H1 (cell line): ENCODE measurements around the gene MITF. TPM values are rescaled to one million over a fixed set of nuclear protein-coding genes. Genes with fewer than 3 reads are reported as not detected.

Experiments
- CTCF ChIA-PET: fragments of 300-600 bp; sonication (Branson Sonifier 250); formaldehyde crosslinking; loops from one replicate; lab custom pipeline; 2021; ENCODE audit not compliant: partially characterized antibody; lab: Charles Lee
- POLR2A ChIA-PET: fragments of 300-600 bp; sonication (Branson Sonifier 250); formaldehyde crosslinking; loops from one replicate; lab custom pipeline; 2021; ENCODE audit warnings: inconsistent platforms; ENCODE audit not compliant: partially characterized antibody; lab: Charles Lee
- DNase-seq, 2 experiments: peaks; one replicate each; pipeline versions ENCODE4 v3.0.0 to v3.0.0-alpha.2; 2010 to 2022; ENCODE audit warnings: low spot score in 2 of 2, low read depth in 1 of 2, mixed read lengths in 1 of 2
- FAIRE-seq: peaks from 2 replicates; lab custom pipeline; 2011; peaks lifted over from hg19 to GRCh38; lab: Jason Lieb, UNC
- H2AFZ ChIP-seq: 2 replicates; pipeline ENCODE4 v1.8.1; 2012; ENCODE audit warnings: low read length, inconsistent platforms
- H2AK5ac ChIP-seq: 2 replicates; pipeline ENCODE4 v1.6.1; 2013; ENCODE audit warnings: low read depth, low read length
- H2BK120ac ChIP-seq: replicated peaks from 2 replicates; pipeline ENCODE3; 2013; ENCODE audit warnings: low read depth, low read length, inconsistent platforms
- H2BK12ac ChIP-seq: 2 replicates; pipeline ENCODE4 v1.6.1; 2013; ENCODE audit warnings: low read depth, low read length
- H2BK15ac ChIP-seq: 2 replicates; pipeline ENCODE4 v1.6.1; 2013; ENCODE audit warnings: low read length
- H2BK20ac ChIP-seq: 2 replicates; pipeline ENCODE4 v1.6.1; 2013; ENCODE audit warnings: low read length
- H2BK5ac ChIP-seq: 2 replicates; pipeline ENCODE4 v1.6.1; 2013; ENCODE audit warnings: low read depth, low read length
- H3K14ac ChIP-seq: 2 replicates; pipeline ENCODE4 v1.6.1; 2013; ENCODE audit warnings: inconsistent platforms; ENCODE audit not compliant: insufficient read length
- H3K18ac ChIP-seq: 2 replicates; pipeline ENCODE4 v1.6.1; 2013; ENCODE audit warnings: low read length; ENCODE audit errors: extremely low read depth
- H3K23ac ChIP-seq: 2 replicates; pipeline ENCODE4 v1.6.1; 2013; ENCODE audit warnings: inconsistent platforms; ENCODE audit not compliant: insufficient read length
- H3K23me2 ChIP-seq: 2 replicates; pipeline ENCODE4 v1.6.1; 2013; ENCODE audit warnings: low read depth, low read length
- H3K27ac ChIP-seq: 2 replicates; pipeline ENCODE4 v1.6.1; 2011; ENCODE audit warnings: low read depth, low read length, inconsistent platforms
- H3K27me3 ChIP-seq, 4 experiments: replicated peaks in 1 of 4; 1 replicate in 1 of 4; 2 replicates in 3 of 4; pipeline versions ENCODE4 v1.6.1 to v1.8.1; 2011 to 2013; ENCODE audit warnings: low read length in 3 of 4, mild to moderate bottlenecking in 3 of 4, inconsistent platforms in 2 of 4, mixed read lengths in 2 of 4, moderate library complexity in 1 of 4; ENCODE audit not compliant: control insufficient read depth in 3 of 4, insufficient read depth in 3 of 4; ENCODE audit errors: extremely low read depth in 1 of 4
- H3K36me3 ChIP-seq, 4 experiments: 2 replicates each; pipeline versions ENCODE4 v1.6.1 to v1.8.1; 2011 to 2013; ENCODE audit warnings: mild to moderate bottlenecking in 4 of 4, low read length in 3 of 4, moderate library complexity in 2 of 4, control low read depth in 1 of 4, inconsistent platforms in 1 of 4; ENCODE audit not compliant: insufficient read depth in 4 of 4, control insufficient read depth in 2 of 4
- H3K4ac ChIP-seq: replicated peaks from 2 replicates; pipeline ENCODE3; 2013; ENCODE audit warnings: low read length, low read depth, mixed read lengths, inconsistent platforms; ENCODE audit not compliant: insufficient read length
- H3K4me1 ChIP-seq, 4 experiments: replicated peaks in 1 of 4; 1 replicate in 1 of 4; 2 replicates in 3 of 4; pipeline versions ENCODE4 v1.6.1 to v1.8.1; 2011 to 2013; ENCODE audit warnings: low read length in 3 of 4, inconsistent platforms in 2 of 4, mixed read lengths in 1 of 4; ENCODE audit not compliant: insufficient read depth in 4 of 4, control insufficient read depth in 3 of 4
- H3K4me2 ChIP-seq, 2 experiments: 2 replicates each; pipeline versions ENCODE4 v1.6.1 to v1.8.1; 2011 to 2013; ENCODE audit warnings: low read depth in 2 of 2, low read length in 2 of 2, control low read depth in 1 of 2, inconsistent platforms in 1 of 2, mild to moderate bottlenecking in 1 of 2; ENCODE audit not compliant: insufficient read depth in 1 of 2
- H3K4me3 ChIP-seq, 4 experiments: fragments of 200-600, 300-600 bp in 1 of 4; sonication (generic), shearing (Covaris generic), sonication (Bioruptor Twin) in 1 of 4; 2 replicates each; pipeline versions ENCODE4 v1.5.1 to v1.8.1; 2011 to 2016; ENCODE audit warnings: low read length in 4 of 4, low read depth in 3 of 4, control low read depth in 2 of 4, inconsistent platforms in 2 of 4, mild to moderate bottlenecking in 2 of 4, mixed read lengths in 1 of 4, moderate library complexity in 1 of 4; ENCODE audit not compliant: insufficient read depth in 2 of 4; ENCODE audit errors: extremely low read depth in 1 of 4
- H3K56ac ChIP-seq: replicated peaks from 2 replicates; pipeline ENCODE3; 2013; ENCODE audit warnings: low read depth, mild to moderate bottlenecking, mixed read lengths, low read length, inconsistent platforms; ENCODE audit not compliant: insufficient read length
- H3K79me1 ChIP-seq: 2 replicates; pipeline ENCODE4 v1.6.1; 2013; ENCODE audit warnings: low read depth, low read length, control low read depth
- H3K79me2 ChIP-seq, 2 experiments: 2 replicates each; pipeline versions ENCODE4 v1.6.1 to v1.8.1; 2012 to 2013; ENCODE audit warnings: low read length in 2 of 2, mild to moderate bottlenecking in 2 of 2, inconsistent platforms in 1 of 2; ENCODE audit not compliant: insufficient read depth in 2 of 2, control insufficient read depth in 1 of 2
- H3K9ac ChIP-seq, 4 experiments: replicated peaks in 1 of 4; 1 replicate in 1 of 4; 2 replicates in 3 of 4; pipeline versions ENCODE4 v1.6.1 to v1.8.1; 2011 to 2013; ENCODE audit warnings: low read depth in 3 of 4, low read length in 3 of 4, control low read depth in 2 of 4, mild to moderate bottlenecking in 2 of 4, moderate library complexity in 2 of 4, inconsistent platforms in 1 of 4; ENCODE audit errors: extremely low read depth in 1 of 4
- H3K9me3 ChIP-seq, 2 experiments: 2 replicates each; pipeline versions ENCODE4 v1.6.1 to v1.8.1; 2012 to 2013; ENCODE audit warnings: mild to moderate bottlenecking in 2 of 2, moderate library complexity in 2 of 2, control low read depth in 1 of 2, inconsistent platforms in 1 of 2, low read depth in 1 of 2, low read length in 1 of 2, mixed read lengths in 1 of 2; ENCODE audit not compliant: insufficient read depth in 2 of 2
- H4K20me1 ChIP-seq, 2 experiments: replicated peaks in 1 of 2; 2 replicates each; pipeline versions ENCODE3 to v1.8.1; 2011 to 2013; ENCODE audit warnings: inconsistent platforms in 2 of 2, low read length in 2 of 2, mild to moderate bottlenecking in 1 of 2; ENCODE audit not compliant: insufficient read depth in 2 of 2, control insufficient read depth in 1 of 2
- H4K5ac ChIP-seq: 2 replicates; pipeline ENCODE4 v1.6.1; 2013; ENCODE audit warnings: low read length, low read depth, mixed read lengths, inconsistent platforms; ENCODE audit not compliant: insufficient read length
- H4K8ac ChIP-seq: 2 replicates; pipeline ENCODE4 v1.8.0; 2013; ENCODE audit warnings: mild to moderate bottlenecking, moderate library complexity, low read length, inconsistent platforms; ENCODE audit not compliant: insufficient read depth; ENCODE audit errors: extremely low read depth
- H4K91ac ChIP-seq: replicated peaks from 2 replicates; pipeline ENCODE3; 2013; ENCODE audit warnings: low read length, mixed read lengths, inconsistent platforms; ENCODE audit not compliant: insufficient read length
- ASH2L ChIP-seq: fragments of 200-600, 300-600 bp; sonication (generic); IDR thresholded peaks from one replicate; pipeline ENCODE4 v1.7.1; 2017; ENCODE audit warnings: low read length
- POLR2A ChIP-seq, 2 experiments: IDR thresholded peaks; 1 replicate in 1 of 2; 2 replicates in 1 of 2; pipeline ENCODE4 v1.6.1; 2011; ENCODE audit warnings: low read depth in 2 of 2, low read length in 2 of 2, mild to moderate bottlenecking in 2 of 2; ENCODE audit errors: control extremely low read depth in 1 of 2
- WGBS, 2 experiments: shearing (Covaris generic) in 1 of 2; methylation state at CpG; one replicate each; pipeline versions ENCODE4 v1.1.6 to v1.1.7; 2013 to 2015; ENCODE audit warnings: low lambda C conversion rate in 2 of 2, mixed read lengths in 2 of 2, inconsistent platforms in 1 of 2, low coverage in 1 of 2, missing lambda C conversion rate in 1 of 2; ENCODE audit not compliant: insufficient replicate concordance in 2 of 2, insufficient coverage in 1 of 2, insufficient read length in 1 of 2; ENCODE audit errors: extremely low coverage in 1 of 2, missing lambda C conversion rate in 1 of 2; 5-methylcytosine and 5-hydroxymethylcytosine counted together
- polyA plus RNA-seq, 7 experiments: library from polyadenylated mRNA; depleted of rRNA in 3 of 7; stranded (reverse) in 5 of 7; unstranded in 2 of 7; fragments of >200 nt in 5 of 7; fragments of 200-250 nt in 2 of 7; gene quantifications; 1 replicate in 5 of 7; 2 replicates in 1 of 7; 4 replicates in 1 of 7; pipeline versions ENCODE4 v1.2.1 to v1.2.3, GENCODE V29; 2011 to 2013; ENCODE audit warnings: missing spikeins in 2 of 7, mixed read lengths in 2 of 7
- total RNA-seq: library from RNA; stranded (reverse); fragmentation: NEBNext Ultra II Directional; extraction: Animal tissue kit (Norgen Biotek cat#: 25700); gene quantifications from 2 replicates; pipeline ENCODE4 v1.2.1, GENCODE V29; 2021

Gene MITF
- total and polyA plus RNA-seq, 2 of the 8 experiments (the other 6 are each of a cell fraction or from before 2014, with no cell fraction given): 0.53 to 1.4 TPM

DNA sequence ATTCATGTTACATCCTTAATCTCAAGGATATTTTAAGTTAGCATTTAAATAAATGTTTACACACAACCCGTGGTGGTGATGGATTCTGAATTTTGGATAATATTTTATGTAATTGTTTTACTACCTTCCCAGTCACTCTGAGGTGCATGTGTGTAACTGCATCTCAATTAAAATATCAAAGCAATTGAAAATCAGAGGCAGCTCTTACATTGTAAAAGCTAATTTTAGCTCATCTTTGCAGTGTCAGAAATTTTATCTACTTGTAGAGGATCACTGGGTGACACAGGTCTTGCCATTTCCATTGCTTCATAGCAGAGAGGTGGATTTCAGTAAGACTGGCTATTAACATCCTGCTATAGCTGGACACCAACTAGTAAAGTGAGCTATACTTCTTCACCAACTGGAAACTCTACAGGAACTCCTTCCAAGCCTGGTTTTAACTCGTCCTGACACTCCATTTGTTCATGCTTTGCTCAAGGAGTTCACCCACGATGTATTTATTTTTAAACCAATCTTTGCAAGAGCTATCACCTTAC is 19.6 kb upstream of the MITF start:
- Histone ChIP-seq H3K56ac (no peak overlapping the region), H3K23ac (no peak overlapping the region), H3K9ac (no peak overlapping the region), H3K4me1 (peaks cover 0 to 5% (median 2%) of the 10 kb centered on the region in 4 experiments; a peak in 3 of 7 replicates), H3K9me3 (no peaks in the 10 kb centered on the region), H2BK12ac (no peak overlapping the region), H2BK120ac (no peak overlapping the region), H2BK5ac (no peak overlapping the region), H3K36me3 (no peaks in the 10 kb centered on the region), H4K8ac (no peak overlapping the region), H3K79me2 (no peaks in the 10 kb centered on the region), H4K5ac (no peak overlapping the region), H4K91ac (no peak overlapping the region), H2BK15ac (no peak overlapping the region), H2AFZ (no peak overlapping the region), H3K18ac (no peak overlapping the region), H4K20me1 (no peaks in the 10 kb centered on the region), H3K27me3 (no peaks in the 10 kb centered on the region), H3K14ac (no peak overlapping the region), H3K79me1 (no peaks in the 10 kb centered on the region), H2BK20ac (no peak overlapping the region), H3K4me2 (no peak overlapping the region), H3K4me3 (no peak overlapping the region), H3K4ac (no peak overlapping the region), H3K27ac (no peak overlapping the region), H2AK5ac (no peak overlapping the region), H3K23me2 (no peaks in the 10 kb centered on the region)
- FAIRE-seq (no peak), DNase-seq (no peak)
- TF ChIP-seq ASH2L (no peak), POLR2A (IDR thresholded peaks at IDR 0.05; ENCODE audit: control extremely low read depth in 1 of 2, low read depth in 2 of 2, low read length in 2 of 2) (no peak)
- WGBS, 2 experiments: 69% methylated on average over 3 of the region's 3 CpGs; no CpG with 5 or more reads in 1 of the 2 experiments
- POLR2A ChIA-PET: interaction anchor here (1.4 to 1.6 kb wide), 2 partner anchors 20 to 22 kb away, joined by 4 to 5 read pairs; no protein-coding TSS in a partner anchor
- CTCF ChIA-PET: interaction anchor here (0.8 to 2.4 kb wide), 9 partner anchors 13 to 228 kb away, joined by 3 to 15 read pairs (median 4); no protein-coding TSS in a partner anchor
